Fibroblast of gingiva (primary cell): ENCODE measurements around the gene FXYD2.

Experiments used
- DNase-seq: peaks from one replicate; pipeline ENCODE4 v3.0.0-alpha.2; 2011; ENCODE audit warnings: low read depth

The FXYD2 gene

GRCh38 chr11:117857734-117858414 is 33.3 kb upstream of the FXYD2 start:
- no peak for DNase-seq

GRCh38 chr11:117855912-117856651 is 31.5 kb upstream of the FXYD2 start:
- DNase-seq, result no peak

GRCh38 chr11:117855186-117855845 is 30.8 kb upstream of the FXYD2 start:
- DNase-seq, result no peak

GRCh38 chr11:117852309-117852708 is 27.8 kb upstream of the FXYD2 start:
- DNase-seq, result no peak

- DNase-seq, result no peak
Observed at GRCh38 chr11:117851852-117852251, 27.3 kb upstream of the FXYD2 start.

GRCh38 chr11:117851106-117851505 is 26.6 kb upstream of the FXYD2 start:
- no peak for DNase-seq

GRCh38 chr11:117849781-117850414 is 25.4 kb upstream of the FXYD2 start:
- no peak for DNase-seq

GRCh38 chr11:117843666-117844484 is 19.3 kb upstream of the FXYD2 start:
- peak; percentile 57 for DNase-seq

- no peak for DNase-seq
Observed at GRCh38 chr11:117842131-117842941, 17.8 kb upstream of the FXYD2 start.

- no peak for DNase-seq
Observed at GRCh38 chr11:117841551-117842031, 17.0 kb upstream of the FXYD2 start.

GRCh38 chr11:117840881-117841550 is 16.5 kb upstream of the FXYD2 start:
- DNase-seq, result no peak

GRCh38 chr11:117839936-117840813 is 15.6 kb upstream of the FXYD2 start:
- no peak for DNase-seq

- DNase-seq, result no peak
Observed at GRCh38 chr11:117839380-117839881, 14.9 kb upstream of the FXYD2 start.

GRCh38 chr11:117838901-117839300 is 14.4 kb upstream of the FXYD2 start:
- DNase-seq, result no peak

GRCh38 chr11:117837791-117838190 is 13.2 kb upstream of the FXYD2 start:
- no peak for DNase-seq

GRCh38 chr11:117837070-117837776 is 12.7 kb upstream of the FXYD2 start:
- DNase-seq, result no peak

GRCh38 chr11:117836077-117836960 is 11.8 kb upstream of the FXYD2 start:
- DNase-seq, result no peak
